ENCODE measurements around the gene DLX5.

The DLX5 gene

GRCh38 chr7:97002555-97003261, 21.9 kb downstream of the DLX5 start:
- H3K4me3 ChIP-seq (ENCODE audit: low read length): no peak overlapping the region
- no peak for TF ChIP-seq CTCF (conservative IDR thresholded peaks at IDR 0.05; ENCODE audit: low read depth, low read length)
- no peak for DNase-seq (ENCODE audit: low read depth)

- no peak overlapping the region for H3K4me3 ChIP-seq (ENCODE audit: low read length)
- no peak for TF ChIP-seq CTCF (conservative IDR thresholded peaks at IDR 0.05; ENCODE audit: low read depth, low read length)
- no peak for DNase-seq (ENCODE audit: low read depth)
These were observed 22.7 kb downstream of the DLX5 start for GRCh38 chr7:97001656-97002554.

- DNase-seq (ENCODE audit: low read depth): no peak
- no peak overlapping the region for H3K4me3 ChIP-seq (ENCODE audit: low read length)
- TF ChIP-seq CTCF (conservative IDR thresholded peaks at IDR 0.05; ENCODE audit: low read depth, low read length): no peak
These were observed 23.4 kb downstream of the DLX5 start for GRCh38 chr7:97001221-97001620.

GRCh38 chr7:96998744-96999143, 25.9 kb downstream of the DLX5 start:
- no peak overlapping the region for H3K4me3 ChIP-seq (ENCODE audit: low read length)
- no peak for TF ChIP-seq CTCF (conservative IDR thresholded peaks at IDR 0.05; ENCODE audit: low read depth, low read length)
- no peak for DNase-seq (ENCODE audit: low read depth)

- no peak for TF ChIP-seq CTCF (conservative IDR thresholded peaks at IDR 0.05; ENCODE audit: low read depth, low read length)
- DNase-seq (ENCODE audit: low read depth): no peak
- H3K4me3 ChIP-seq (ENCODE audit: low read length): no peak overlapping the region
These were observed 26.3 kb downstream of the DLX5 start for GRCh38 chr7:96998333-96998732.

- no peak overlapping the region for H3K4me3 ChIP-seq (ENCODE audit: low read length)
- no peak for TF ChIP-seq CTCF (conservative IDR thresholded peaks at IDR 0.05; ENCODE audit: low read depth, low read length)
- DNase-seq (ENCODE audit: low read depth): no peak
These were observed 27.1 kb downstream of the DLX5 start for GRCh38 chr7:96997512-96998032.

All from retinal pigment epithelial cell (primary cell).